Gastrocnemius medialis (tissue), 4 donors: Measurements from ENCODE around the gene FRMD6.

ENCODE experiments used
- CTCF ChIP-seq, 5 experiments: fragments of 450-650 bp in 3 of 5; fragments of 200-600 bp in 2 of 5; sonication (generic) in 2 of 5; IDR thresholded peaks in 4 of 5; conservative IDR thresholded peaks in 1 of 5; 1 replicate in 4 of 5; 2 replicates in 1 of 5; pipeline ENCODE4 v1.5.1; 2016 to 2019; ENCODE audit warnings: antibody characterized with exemption in 5 of 5, mild to moderate bottlenecking in 3 of 5, moderate library complexity in 3 of 5
- POLR2A ChIP-seq, 2 donors: fragments of 450-650 bp; IDR thresholded peaks; one replicate each; pipeline ENCODE4 v1.6.1; 2017; ENCODE audit warnings: antibody characterized with exemption in 2 of 2, mild to moderate bottlenecking in 2 of 2, moderate library complexity in 2 of 2

GRCh38 chr14:51621654-51622053, 30.1 kb upstream of the FRMD6 start:
- no peak for TF ChIP-seq CTCF (IDR thresholded peaks at IDR 0.05 in 4 of 5, conservative IDR thresholded peaks at IDR 0.05 in 1 of 5)
- no peak for TF ChIP-seq POLR2A (IDR thresholded peaks at IDR 0.05)
